ENCODE data around the gene RRAS. TPM values are rescaled to one million over a fixed set of nuclear protein-coding genes. Genes with fewer than 3 reads are reported as not detected.
A peak's percentile ranks its signal among the peaks of the same experiment; 100 is the strongest.

The RRAS gene
- total and polyA plus RNA-seq, 7 donors: 79.8 to 139 (median 126) TPM

GRCh38 chr19:49677901-49678674 is 38.1 kb upstream of the RRAS start:
- intact Hi-C loops (cut with DNase I): loop anchor here (1.0 to 5.0 kb wide), 4 partner anchors 36 to 199 kb away; partner anchors contain the start of genes AKT1S1, PRR12, RPS11 and SCAF1
- peaks cover 0 to 50% (median 46%) of the 10 kb centered on the region in 4 donors for H3K4me1 ChIP-seq
- peak; percentile 82 for DNase-seq
- TF ChIP-seq EP300 (IDR thresholded peaks at IDR 0.05) (no peak), CTCF (IDR thresholded peaks at IDR 0.05) (peak; percentile 33 to 57 (median 52))
- H3K27me3 ChIP-seq: no peaks in the 10 kb centered on the region
- H3K4me3 ChIP-seq: peak overlapping the region; percentile 71 to 96 (median 94)
- 2 to 5% methylated on average over 21 of the region's 21 CpGs for whole genome bisulfite sequencing, 2 donors
- H3K9me3 ChIP-seq: no peaks in the 10 kb centered on the region
- peaks cover 6 to 23% (median 10%) of the 10 kb centered on the region in 4 donors for H3K36me3 ChIP-seq
- H3K27ac ChIP-seq: peak overlapping the region; percentile 91 to 95 (median 93)

GRCh38 chr19:49677231-49677900 is 37.4 kb upstream of the RRAS start, which contains the start of gene PRMT1:
TSS of gene PRMT1 (plus strand) at chr19:49677271. CDS start at chr19:49677281, 10 bp downstream.
- H3K9me3 ChIP-seq: no peaks in the 10 kb centered on the region
- H3K4me1 ChIP-seq: peaks cover 0 to 50% (median 46%) of the 10 kb centered on the region in 4 donors
- intact Hi-C loops (cut with DNase I): loop anchor here (1.0 to 5.0 kb wide), 4 partner anchors 35 to 199 kb away; partner anchors contain the start of genes AKT1S1, PRR12, RPS11 and SCAF1
- 1% methylated on average over 57 of the region's 57 CpGs for WGBS, 2 donors
- peaks cover 6 to 16% (median 8%) of the 10 kb centered on the region in 4 donors for H3K36me3 ChIP-seq
- no peak for DNase-seq
- H3K27me3 ChIP-seq: no peaks in the 10 kb centered on the region
- peak within 1 kb of the TSS; percentile 92 to 95 (median 94) for H3K27ac ChIP-seq
- peak within 1 kb of the TSS; percentile 71 to 96 (median 94) for H3K4me3 ChIP-seq
- TF ChIP-seq CTCF (IDR thresholded peaks at IDR 0.05) (no peak), POLR2AphosphoS5 (IDR thresholded peaks at IDR 0.05) (peak; percentile 79 to 92 (median 91)), POLR2A (IDR thresholded peaks at IDR 0.05) (peak; percentile 72 to 85), EP300 (IDR thresholded peaks at IDR 0.05) (no peak)

- intact Hi-C loops (cut with DNase I): loop anchor here (1.0 to 5.0 kb wide), 4 partner anchors 35 to 200 kb away; partner anchors contain the start of genes AKT1S1, PRR12, RPS11 and SCAF1
- peak overlapping the region; percentile 92 to 95 (median 94) for H3K27ac ChIP-seq
- 0% methylated on average over 34 of the region's 34 CpGs for WGBS, 2 donors
- peaks cover 2 to 10% (median 3%) of the 10 kb centered on the region in 4 donors for H3K36me3 ChIP-seq
- no peak for TF ChIP-seq POLR2A (IDR thresholded peaks at IDR 0.05)
- no peak for TF ChIP-seq POLR2AphosphoS5 (IDR thresholded peaks at IDR 0.05)
- TF ChIP-seq EP300 (IDR thresholded peaks at IDR 0.05): no peak
- no peak for TF ChIP-seq CTCF (IDR thresholded peaks at IDR 0.05)
- no peaks in the 10 kb centered on the region for H3K9me3 ChIP-seq
- peaks cover 0 to 55% (median 51%) of the 10 kb centered on the region in 4 donors for H3K4me1 ChIP-seq
- no peaks in the 10 kb centered on the region for H3K27me3 ChIP-seq
- peak overlapping the region; percentile 71 to 96 (median 94) for H3K4me3 ChIP-seq
- DNase-seq: peak; percentile 100
Measured at GRCh38 chr19:49676784-49677230, 36.9 kb upstream of the RRAS start.

DNA sequence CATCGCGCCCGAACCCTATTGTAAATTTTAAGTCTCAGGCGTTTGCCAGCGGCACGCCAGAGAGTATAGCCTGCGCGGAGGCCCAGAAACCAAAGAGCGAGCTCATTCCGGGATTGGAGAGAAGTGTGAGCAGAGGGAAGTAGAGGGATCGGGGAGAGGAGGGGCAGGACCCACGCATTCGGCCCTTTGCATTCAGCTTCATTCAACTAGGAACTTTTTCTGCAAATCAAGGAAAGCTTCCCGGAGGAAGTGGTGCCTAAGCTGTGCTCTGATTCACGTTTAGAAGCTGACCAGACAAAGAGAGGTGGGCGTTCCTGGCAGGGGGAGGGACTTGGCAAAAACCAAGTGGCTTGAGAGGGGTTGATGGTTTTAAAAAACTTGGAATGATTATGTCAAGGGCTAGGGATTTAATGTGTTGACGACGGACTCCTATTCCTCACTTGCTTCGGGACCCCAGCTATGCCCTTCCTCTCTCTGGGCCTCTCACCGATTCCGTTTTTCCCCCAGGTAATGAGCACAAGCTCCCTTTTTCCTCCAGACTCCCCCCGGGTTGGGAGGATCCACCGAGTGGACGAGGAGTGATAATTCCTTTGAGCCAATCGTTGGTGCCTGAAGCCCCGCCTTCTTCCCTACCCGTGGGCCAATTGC is 36.3 kb upstream of the RRAS start:
- no peaks in the 10 kb centered on the region for H3K27me3 ChIP-seq
- 1% methylated on average over 27 of the region's 27 CpGs for WGBS, 2 donors
- TF ChIP-seq CTCF (IDR thresholded peaks at IDR 0.05) (no peak), POLR2A (IDR thresholded peaks at IDR 0.05) (no peak), POLR2AphosphoS5 (IDR thresholded peaks at IDR 0.05) (peak; percentile 30 to 63 (median 49)), EP300 (IDR thresholded peaks at IDR 0.05) (no peak)
- H3K4me1 ChIP-seq: peaks cover 0 to 49% (median 49%) of the 10 kb centered on the region in 4 donors
- intact Hi-C loops (cut with DNase I): loop anchor here (2.0 to 5.0 kb wide), 3 partner anchors 84 to 201 kb away; partner anchors contain the start of genes AKT1S1, PRR12, RPS11 and TBC1D17
- no peaks in the 10 kb centered on the region for H3K9me3 ChIP-seq
- peak; percentile 97 for DNase-seq
- H3K4me3 ChIP-seq: peak overlapping the region; percentile 21 to 46 (median 40)
- H3K27ac ChIP-seq: peak overlapping the region; percentile 84 to 94 (median 89)
- H3K36me3 ChIP-seq: peaks cover 0 to 5% (median 0%) of the 10 kb centered on the region in 4 donors

All from sigmoid colon (tissue), 7 donors.